ENCODE data around the gene NTNG2. TPM values are rescaled to one million over a fixed set of nuclear protein-coding genes. Genes with fewer than 3 reads are reported as not detected.

NTNG2 gene
- total and polyA plus RNA-seq, 10 of the 15 experiments (the other 5 are each of a cell fraction or from before 2014, with no cell fraction given): 0.37 to 0.79 (median 0.45) TPM; not detected in 6

- TF ChIP-seq HSF1 (IDR thresholded peaks at IDR 0.05; ENCODE audit: low read depth, low read length) (no peak), PAX8 (IDR thresholded peaks at IDR 0.05) (no peak), HCFC1 (IDR thresholded peaks at IDR 0.05; ENCODE audit: low read length) (no peak), WRNIP1 (IDR thresholded peaks at IDR 0.05; ENCODE audit: borderline replicate concordance, low read depth, low read length) (no peak), POLR2A (IDR thresholded peaks at IDR 0.05; ENCODE audit: low read depth, low read length) (no peak), EZH2 (IDR thresholded peaks at IDR 0.05; ENCODE audit: borderline replicate concordance, control insufficient read depth, low read depth, low read length) (no peak), PKNOX1 (IDR thresholded peaks at IDR 0.05) (no peak)
Observed at GRCh38 chr9:132125944-132126679, 35.7 kb upstream of the NTNG2 start (continued).

- BruUV-seq (replicated peaks): no TSS peak
- in situ Hi-C loops (cut with MboI) (no loop called here), intact Hi-C loops (cut with micrococcal nuclease; ENCODE audit: unreplicated experiment) (no loop called here)
- ChIA-PET RAD21 (ENCODE audit: unreplicated experiment) (interaction anchor here (0.6 to 0.8 kb wide), 2 partner anchors 62 to 148 kb away, joined by 3 read pairs; no protein-coding TSS in a partner anchor), POLR2A (interaction anchor here (0.7 kb wide), 1 partner anchor 109 kb away, joined by 3 read pairs; no protein-coding TSS in a partner anchor), CTCF (interaction anchor here (0.7 kb wide), 1 partner anchor 14 kb away, joined by 3 read pairs; no protein-coding TSS in a partner anchor), SMC1A (ENCODE audit: uncharacterized antibody, unreplicated experiment) (interaction anchor here (1.0 to 1.4 kb wide), 2 partner anchors 17 to 126 kb away, joined by 3 read pairs; no protein-coding TSS in a partner anchor)
- no peak for DNase-seq (ENCODE audit: low read depth, low spot score)
- WGBS (ENCODE audit: insufficient coverage, insufficient replicate concordance, low lambda C conversion rate, missing lambda C conversion rate): 24% methylated on average over 13 of the region's 13 CpGs
- no peaks in the 10 kb centered on the region for H3K4me1 ChIP-seq (ENCODE audit: control insufficient read depth, insufficient read depth, low read length)
- H3K4me3 ChIP-seq: no peak overlapping the region
- H3K36me3 ChIP-seq (ENCODE audit: control insufficient read depth in 2 of 2, insufficient read depth in 2 of 2, low read length in 1 of 2): no peaks in the 10 kb centered on the region
- no peak for FAIRE-seq
- peaks cover 3 to 4% of the 10 kb centered on the region in 2 experiments; a peak in 2 of 4 replicates for H3K27me3 ChIP-seq (replicated peaks in 1 of 2; ENCODE audit: control insufficient read depth in 2 of 2, insufficient read depth in 2 of 2, low read length in 1 of 2)
- no peaks in the 10 kb centered on the region for H3K79me2 ChIP-seq (ENCODE audit: control insufficient read depth, insufficient read depth, low read length)
- no peaks in the 10 kb centered on the region for H3K9me3 ChIP-seq (replicated peaks; ENCODE audit: control insufficient read depth, insufficient read depth, low read length)
- no peak overlapping the region for H3K9ac ChIP-seq (ENCODE audit: control insufficient read depth, insufficient read depth, low read length)
- no peak overlapping the region for H2AFZ ChIP-seq (ENCODE audit: control insufficient read depth, low read depth, low read length)
- ATAC-seq: no peak
- TF ChIP-seq CEBPZ (IDR thresholded peaks at IDR 0.05; ENCODE audit: low read depth, low read length) (no peak), BMI1 (IDR thresholded peaks at IDR 0.05; ENCODE audit: borderline replicate concordance) (no peak), RCOR1 (conservative IDR thresholded peaks at IDR 0.05; ENCODE audit: low read depth, low read length) (no peak), SPI1 (IDR thresholded peaks at IDR 0.05; ENCODE audit: borderline replicate concordance, insufficient read depth, low read depth, low read length) (no peak)
- no peak overlapping the region for H3K4me2 ChIP-seq (ENCODE audit: control insufficient read depth, insufficient read depth)
- H4K20me1 ChIP-seq (ENCODE audit: control insufficient read depth, insufficient read depth): no peaks in the 10 kb centered on the region
- no peak overlapping the region for H3K27ac ChIP-seq (ENCODE audit: control insufficient read depth, insufficient read depth)
Observed at GRCh38 chr9:132126680-132127236, 35.1 kb upstream of the NTNG2 start.
